Prostate gland (tissue), 2 donors: Measurements from ENCODE around the gene C3orf70.

ENCODE experiments used
- CTCF ChIP-seq, 4 experiments: fragments of 200-600 bp in 2 of 4; fragments of 450-650 bp in 2 of 4; sonication (generic) in 2 of 4; IDR thresholded peaks; 1 replicate in 3 of 4; 2 replicates in 1 of 4; pipeline ENCODE4 v1.5.1; 2016 to 2019; ENCODE audit warnings: antibody characterized with exemption in 4 of 4, mild to moderate bottlenecking in 2 of 4, moderate library complexity in 2 of 4
- POLR2A ChIP-seq: fragments of 450-650 bp; IDR thresholded peaks from one replicate; pipeline ENCODE4 v1.6.1; 2016; ENCODE audit warnings: antibody characterized with exemption, mild to moderate bottlenecking
- POLR2AphosphoS5 ChIP-seq: sonication (generic); formaldehyde crosslinking; IDR thresholded peaks from one replicate; pipeline ENCODE4 v1.6.1; 2017; ENCODE audit warnings: antibody characterized with exemption

GRCh38 chr3:185151964-185152409 lies 873 bp downstream of the C3orf70 start:
- TF ChIP-seq POLR2AphosphoS5 (no peak), CTCF (IDR thresholded peaks at IDR 0.05) (no peak), POLR2A (no peak)
